Sigmoid colon (tissue), 4 donors: ENCODE data around the gene LITAF.

Experiments
- EP300 ChIP-seq, 4 donors: sonication (generic); formaldehyde crosslinking; IDR thresholded peaks; one replicate each; pipeline ENCODE4 v1.6.1; 2017; ENCODE audit warnings: antibody characterized with exemption in 4 of 4
- TF ChIP-seq, protein P1 (sequence below), 4 experiments: fragments of 450-650 bp in 3 of 4; fragments of 200-600 bp in 1 of 4; IDR thresholded peaks; one replicate each; pipeline ENCODE4 v1.5.1; 2016 to 2019; ENCODE audit warnings: antibody characterized with exemption in 4 of 4, mild to moderate bottlenecking in 3 of 4, moderate library complexity in 2 of 4

DNA sequence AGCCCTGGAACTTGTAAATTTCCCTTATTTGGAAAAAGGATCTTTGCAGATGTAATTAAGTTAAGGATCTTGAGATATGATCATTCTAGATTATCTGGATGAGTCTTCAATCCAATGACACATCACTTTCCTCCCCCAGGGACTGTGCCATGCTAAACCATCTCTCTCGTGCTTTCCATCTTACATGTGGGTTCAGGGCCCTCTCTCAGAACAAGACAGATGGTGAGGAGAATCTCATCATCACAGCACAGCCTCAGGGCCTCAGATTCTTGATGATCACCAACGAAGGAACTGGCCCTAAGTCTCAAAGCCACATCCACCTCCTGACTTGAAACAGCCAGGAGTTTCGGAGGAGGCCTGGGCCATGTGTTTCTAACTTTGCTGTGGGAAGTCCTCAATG is 78.7 kb downstream of the LITAF start:
- TF ChIP-seq, protein P1, sequence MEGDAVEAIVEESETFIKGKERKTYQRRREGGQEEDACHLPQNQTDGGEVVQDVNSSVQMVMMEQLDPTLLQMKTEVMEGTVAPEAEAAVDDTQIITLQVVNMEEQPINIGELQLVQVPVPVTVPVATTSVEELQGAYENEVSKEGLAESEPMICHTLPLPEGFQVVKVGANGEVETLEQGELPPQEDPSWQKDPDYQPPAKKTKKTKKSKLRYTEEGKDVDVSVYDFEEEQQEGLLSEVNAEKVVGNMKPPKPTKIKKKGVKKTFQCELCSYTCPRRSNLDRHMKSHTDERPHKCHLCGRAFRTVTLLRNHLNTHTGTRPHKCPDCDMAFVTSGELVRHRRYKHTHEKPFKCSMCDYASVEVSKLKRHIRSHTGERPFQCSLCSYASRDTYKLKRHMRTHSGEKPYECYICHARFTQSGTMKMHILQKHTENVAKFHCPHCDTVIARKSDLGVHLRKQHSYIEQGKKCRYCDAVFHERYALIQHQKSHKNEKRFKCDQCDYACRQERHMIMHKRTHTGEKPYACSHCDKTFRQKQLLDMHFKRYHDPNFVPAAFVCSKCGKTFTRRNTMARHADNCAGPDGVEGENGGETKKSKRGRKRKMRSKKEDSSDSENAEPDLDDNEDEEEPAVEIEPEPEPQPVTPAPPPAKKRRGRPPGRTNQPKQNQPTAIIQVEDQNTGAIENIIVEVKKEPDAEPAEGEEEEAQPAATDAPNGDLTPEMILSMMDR (IDR thresholded peaks at IDR 0.05) = no peak
- TF ChIP-seq EP300 (IDR thresholded peaks at IDR 0.05) = no peak
